B cell (primary cell): ENCODE measurements around the gene MEF2C. TPM values are rescaled to one million over a fixed set of nuclear protein-coding genes. Genes with fewer than 3 reads are reported as not detected.
A peak's percentile ranks its signal among the peaks of the same experiment; 100 is the strongest.

Experiments
- ATAC-seq: fragments of 200-7000 bp; cut with Tn5 transposase; one replicate; pipeline ENCODE4 v1.10.0; 2021; ENCODE audit warnings: low read depth, mild to moderate bottlenecking, moderate number of reproducible peaks, moderate library complexity
- CTCF ChIA-PET: fragments of 350-600 bp; sonication (Branson Sonifier 250); formaldehyde crosslinking; loops from one replicate; lab custom pipeline; 2021; ENCODE audit warnings: antibody characterized with exemption, inconsistent platforms; lab: Charles Lee
- POLR2A ChIA-PET: fragments of 350-600 bp; sonication (Branson Sonifier 250); formaldehyde crosslinking; loops from one replicate; lab custom pipeline; 2021; ENCODE audit warnings: antibody characterized with exemption; lab: Charles Lee
- DNase-seq: peaks from one replicate; pipeline ENCODE4 v3.0.0; 2013
- H2AFZ ChIP-seq: 2 replicates; pipeline ENCODE4 v1.6.1; 2012; ENCODE audit warnings: mild to moderate bottlenecking, low read depth, low read length; ENCODE audit not compliant: insufficient read depth, poor library complexity, severe bottlenecking
- H3K27ac ChIP-seq, 2 donors: 1 replicate in 1 of 2; 2 replicates in 1 of 2; pipeline ENCODE4 v1.5.1; 2012 to 2013; ENCODE audit warnings: low read length in 2 of 2, mild to moderate bottlenecking in 2 of 2, moderate library complexity in 1 of 2
- H3K27me3 ChIP-seq, 4 experiments: fragments of 200-600 bp in 1 of 4; sonication (generic) in 1 of 4; replicated peaks in 1 of 4; 1 replicate in 2 of 4; 2 replicates in 2 of 4; pipeline versions ENCODE4 v1.6.1 to v1.7.0; 2013 to 2016; ENCODE audit warnings: low read length in 3 of 4, mild to moderate bottlenecking in 2 of 4, mixed read lengths in 1 of 4, moderate library complexity in 1 of 4; ENCODE audit not compliant: insufficient read depth in 4 of 4, control insufficient read depth in 3 of 4; ENCODE audit errors: control extremely low read depth in 1 of 4
- H3K36me3 ChIP-seq, 2 experiments: replicated peaks in 1 of 2; 1 replicate in 1 of 2; 2 replicates in 1 of 2; pipeline versions ENCODE4 v1.6.1 to v1.7.1; 2013; ENCODE audit warnings: low read length in 1 of 2; ENCODE audit not compliant: insufficient read depth in 2 of 2, control insufficient read depth in 1 of 2; ENCODE audit errors: control extremely low read depth in 1 of 2, extremely low read depth in 1 of 2
- H3K4me1 ChIP-seq, 2 donors: fragments of 200-600 bp in 1 of 2; sonication (generic) in 1 of 2; 1 replicate in 1 of 2; 2 replicates in 1 of 2; pipeline versions ENCODE4 v1.5.1 to v1.6.1; 2013 to 2017; ENCODE audit warnings: low read length in 2 of 2; ENCODE audit not compliant: control insufficient read depth in 2 of 2, insufficient read depth in 2 of 2
- H3K4me2 ChIP-seq: replicated peaks from 2 replicates; pipeline ENCODE3; 2012; ENCODE audit warnings: mild to moderate bottlenecking, low read depth, low read length; ENCODE audit not compliant: poor library complexity, severe bottlenecking
- H3K4me3 ChIP-seq, 5 experiments: fragments of 200-600 bp in 1 of 5; sonication (generic) in 1 of 5; 1 replicate in 3 of 5; 2 replicates in 2 of 5; pipeline versions ENCODE4 v1.5.1 to v1.7.0; 2011 to 2016; ENCODE audit warnings: low read length in 4 of 5, mild to moderate bottlenecking in 4 of 5, low read depth in 2 of 5, control low read depth in 1 of 5, moderate library complexity in 1 of 5; ENCODE audit not compliant: insufficient read depth in 1 of 5; ENCODE audit errors: control extremely low read depth in 1 of 5, extremely low read depth in 1 of 5
- H3K79me2 ChIP-seq: fragments of 200-600 bp; sonication (generic); one replicate; pipeline ENCODE4 v1.6.0; 2016; ENCODE audit warnings: low read length; ENCODE audit not compliant: control insufficient read depth, insufficient read depth
- H3K9ac ChIP-seq: fragments of 200-600 bp; sonication (generic); 2 replicates; pipeline ENCODE4 v1.6.1; 2017; ENCODE audit warnings: mild to moderate bottlenecking, low read length, moderate library complexity
- H3K9me3 ChIP-seq, 3 donors: one replicate each; pipeline versions ENCODE4 v1.6.1 to v1.7.1; 2013; ENCODE audit warnings: low read length in 2 of 3; ENCODE audit not compliant: control insufficient read depth in 2 of 3, insufficient read depth in 1 of 3; ENCODE audit errors: control extremely low read depth in 1 of 3
- H4K20me1 ChIP-seq: 2 replicates; pipeline ENCODE4 v1.6.0; 2012; ENCODE audit warnings: mild to moderate bottlenecking, low read length; ENCODE audit not compliant: insufficient read depth, control insufficient read depth, poor library complexity, severe bottlenecking
- H3K27ac Mint-ChIP-seq: one replicate; pipeline ENCODE4 v1.8.0; 2021; ENCODE audit warnings: mixed read lengths
- H3K27me3 Mint-ChIP-seq: one replicate; pipeline ENCODE4 v1.8.0; 2021; ENCODE audit warnings: mixed read lengths
- H3K4me1 Mint-ChIP-seq: one replicate; pipeline ENCODE4 v1.8.0; 2021; ENCODE audit warnings: mixed read lengths
- H3K4me3 Mint-ChIP-seq: one replicate; pipeline ENCODE4 v1.8.0; 2021; ENCODE audit warnings: mixed read lengths
- H3K9me3 Mint-ChIP-seq: one replicate; pipeline ENCODE4 v1.8.0; 2022; ENCODE audit warnings: mixed read lengths; ENCODE audit not compliant: insufficient read depth
- CTCF ChIP-seq: fragments of 200-600 bp; IDR thresholded peaks from one replicate; pipeline ENCODE4 v1.8.0; 2022; ENCODE audit warnings: antibody characterized with exemption, mild to moderate bottlenecking
- EZH2 ChIP-seq: IDR thresholded peaks from 2 replicates; pipeline ENCODE4 v1.6.1; 2012; ENCODE audit warnings: borderline replicate concordance, low read depth, mild to moderate bottlenecking, moderate library complexity, low read length; ENCODE audit not compliant: insufficient read depth, poor library complexity, severe bottlenecking
- WGBS: methylation state at CpG from one replicate; pipeline ENCODE4 v1.1.5; 2013; ENCODE audit warnings: missing lambda C conversion rate; ENCODE audit not compliant: insufficient coverage; 5-methylcytosine and 5-hydroxymethylcytosine counted together
- intact Hi-C: fragments of 100-400 bp; cut with micrococcal nuclease; formaldehyde crosslinking; loops from one replicate; pipeline ENCODE4 v1.10.0; 2022
- polyA plus RNA-seq: library from polyadenylated mRNA; depleted of rRNA; stranded (reverse); fragments of >200 nt; gene quantifications from 2 replicates; pipeline ENCODE4 v1.2.3, GENCODE V29; 2012
- total RNA-seq, 2 donors: library from RNA; stranded (reverse); fragments of 120-200 nt in 1 of 2; gene quantifications; 1 replicate in 1 of 2; 2 replicates in 1 of 2; pipeline versions ENCODE4 v1.2.3 to v1.2.4, GENCODE V29; 2013 to 2022

MEF2C gene
- total and polyA plus RNA-seq, 2 donors (not counting 1 experiment from before 2014, with no cell fraction given) = 97.4 to 354 TPM

- WGBS = 0% methylated on average over 3 of the region's 8 CpGs
- Histone ChIP-seq H3K36me3 (peaks cover 6 to 17% of the 10 kb centered on the region in 2 experiments), H4K20me1 (no peaks in the 10 kb centered on the region), H3K9ac (peak overlapping the region; percentile 49), H2AFZ (no peak overlapping the region), H3K27ac (peak overlapping the region; percentile 92 to 94), H3K4me1 (peaks cover 74 to 94% of the 10 kb centered on the region in 2 donors), H3K9me3 (no peaks in the 10 kb centered on the region), H3K4me3 (peak overlapping the region; percentile 3 to 61 (median 35)), H3K79me2 (peaks cover 70% of the 10 kb centered on the region), H3K4me2 (peak overlapping the region; percentile 71), H3K27me3 (no peaks in the 10 kb centered on the region)
- ChIA-PET POLR2A (interaction anchor here (0.6 to 0.9 kb wide), 3 partner anchors 23 to 59 kb away, joined by 3 to 4 read pairs (median 4); partner anchors contain the start of gene MEF2C), CTCF (interaction anchor here (1.0 to 4.4 kb wide), 2 partner anchors 15 to 98 kb away, joined by 3 to 18 read pairs; no protein-coding TSS in a partner anchor)
- Mint-ChIP-seq H3K27me3 (no peaks in the 10 kb centered on the region), H3K4me3 (peak overlapping the region; percentile 78), H3K9me3 (no peaks in the 10 kb centered on the region), H3K4me1 (peaks cover 83% of the 10 kb centered on the region), H3K27ac (peak overlapping the region; percentile 94)
- DNase-seq = peak; percentile 96
- intact Hi-C loops = loop anchor here (1.0 to 5.0 kb wide), 6 partner anchors 8 to 615 kb away; partner anchors contain the start of gene MEF2C
- peak; percentile 79 for ATAC-seq
- TF ChIP-seq CTCF (no peak), EZH2 (no peak)
Observed at GRCh38 chr5:88826646-88827585, 56.1 kb downstream of the MEF2C start.
